GM23248 (cell line): ENCODE data around the gene ZFP36.

Experiments
- EZH2 ChIP-seq: fragments of 200-600 bp; sonication (generic); IDR thresholded peaks from 2 replicates; pipeline ENCODE4 v1.6.1; 2018; ENCODE audit warnings: antibody characterized with exemption, mild to moderate bottlenecking; ENCODE audit not compliant: insufficient read depth, poor library complexity, severe bottlenecking
- EZH2phosphoT487 ChIP-seq: fragments of 200-600 bp; sonication (generic); IDR thresholded peaks from 2 replicates; pipeline ENCODE4 v1.6.1; 2018; ENCODE audit warnings: antibody characterized with exemption, moderate library complexity, mild to moderate bottlenecking, low read depth; ENCODE audit not compliant: insufficient read depth

DNA sequence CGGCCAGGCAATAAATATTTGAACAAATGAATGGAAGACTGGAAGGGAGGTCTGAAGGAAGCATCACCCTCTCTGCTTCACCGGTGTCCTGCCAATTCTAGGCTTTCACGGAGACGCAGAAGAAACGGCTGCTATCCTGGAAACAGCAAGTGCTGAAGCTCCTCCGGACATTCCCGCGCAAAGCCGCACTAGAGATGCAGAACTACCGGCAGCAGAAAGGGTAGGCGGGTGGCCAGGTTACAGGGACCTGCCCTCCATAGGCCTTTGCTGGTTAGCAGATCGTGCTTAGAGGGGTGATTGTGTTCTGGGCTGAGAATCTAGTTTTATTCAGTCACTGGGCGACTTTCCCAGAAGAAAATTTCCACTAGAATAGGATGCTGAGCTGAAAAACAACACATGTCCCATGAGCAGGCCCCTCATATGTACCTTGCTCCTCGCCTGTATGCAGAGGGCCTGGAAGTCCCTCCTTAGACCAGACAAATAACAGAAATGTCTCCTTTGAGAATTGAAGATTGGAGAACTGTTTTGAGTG lies 26.7 kb upstream of the ZFP36 start:
- no peak for TF ChIP-seq EZH2phosphoT487
- TF ChIP-seq EZH2 = no peak
